Measurements from ENCODE around the gene RALB. TPM values are rescaled to one million over a fixed set of nuclear protein-coding genes. Genes with fewer than 3 reads are reported as not detected.

RALB gene
- total and polyA plus RNA-seq, 2 of the 4 experiments (the other 2 are of a cell fraction), result 53.6 to 54.7 TPM

DNA sequence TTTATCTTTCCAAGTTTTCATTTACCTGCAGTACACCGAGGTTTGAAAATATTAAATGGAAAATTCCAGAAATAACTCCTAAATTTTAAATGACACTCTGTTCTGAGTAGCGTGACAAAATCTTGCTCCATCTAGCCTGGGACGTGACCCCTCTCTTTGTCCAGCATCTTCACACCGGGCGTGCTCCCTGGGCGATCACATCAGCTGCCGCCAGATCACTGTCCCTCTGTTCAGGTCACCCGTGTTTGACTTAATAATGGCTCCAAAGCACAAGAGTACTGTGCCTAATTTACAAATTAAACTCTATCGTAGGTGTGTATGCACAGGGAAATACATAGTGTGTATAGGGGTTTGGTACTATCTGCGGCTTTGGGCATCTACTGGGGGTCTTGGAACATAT lies 23.3 kb upstream of the RALB start:
- no peak overlapping the region for H3K4me2 ChIP-seq (ENCODE audit: low read depth, low read length)
- H2BK20ac ChIP-seq (ENCODE audit: low read depth, low read length), result no peak overlapping the region
- no peak overlapping the region for H4K5ac ChIP-seq (ENCODE audit: low read depth, low read length)
- H3K9me3 ChIP-seq (ENCODE audit: control insufficient read depth, insufficient read depth, low read length), result no peaks in the 10 kb centered on the region
- no peaks in the 10 kb centered on the region for H3K9me1 ChIP-seq (ENCODE audit: insufficient read depth, low read length)
- H2AK9ac ChIP-seq (replicated peaks; ENCODE audit: low read depth, low read length, poor library complexity), result no peak overlapping the region
- TF ChIP-seq RAD21 (IDR thresholded peaks at IDR 0.05; ENCODE audit: low read length) (no peak), CEBPB (IDR thresholded peaks at IDR 0.05; ENCODE audit: low read depth, low read length) (no peak), MAFK (IDR thresholded peaks at IDR 0.05; ENCODE audit: low read depth, low read length) (no peak), ELK1 (IDR thresholded peaks at IDR 0.05; ENCODE audit: borderline replicate concordance, low read depth, low read length) (no peak), MAZ (IDR thresholded peaks at IDR 0.05; ENCODE audit: borderline replicate concordance, low read depth, low read length) (no peak), MXI1 (IDR thresholded peaks at IDR 0.05; ENCODE audit: borderline replicate concordance, low read depth, low read length) (no peak), RCOR1 (IDR thresholded peaks at IDR 0.05; ENCODE audit: insufficient replicate concordance, low read length) (no peak)
- TF ChIP-seq, protein P1, sequence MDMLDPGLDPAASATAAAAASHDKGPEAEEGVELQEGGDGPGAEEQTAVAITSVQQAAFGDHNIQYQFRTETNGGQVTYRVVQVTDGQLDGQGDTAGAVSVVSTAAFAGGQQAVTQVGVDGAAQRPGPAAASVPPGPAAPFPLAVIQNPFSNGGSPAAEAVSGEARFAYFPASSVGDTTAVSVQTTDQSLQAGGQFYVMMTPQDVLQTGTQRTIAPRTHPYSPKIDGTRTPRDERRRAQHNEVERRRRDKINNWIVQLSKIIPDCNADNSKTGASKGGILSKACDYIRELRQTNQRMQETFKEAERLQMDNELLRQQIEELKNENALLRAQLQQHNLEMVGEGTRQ (IDR thresholded peaks at IDR 0.05; ENCODE audit: low read depth, low read length), result no peak
- H2AFZ ChIP-seq (replicated peaks; ENCODE audit: low read length, poor library complexity), result no peak overlapping the region
- no peak overlapping the region for H2BK15ac ChIP-seq (ENCODE audit: low read depth, low read length)
- in situ Hi-C loops (cut with MboI; ENCODE audit: low sequenced_read_pairs) (loop anchor here (25.0 kb wide), 1 partner anchor 992 kb away; no protein-coding TSS in a partner anchor), dilution Hi-C loops (cut with HindIII; ENCODE audit: low sequenced_read_pairs, unreplicated experiment) (no loop called here), intact Hi-C loops (cut with micrococcal nuclease) (no loop called here)
- H3K4me3 ChIP-seq (ENCODE audit: insufficient read depth, low read depth, low read length), result no peak overlapping the region
- no peak overlapping the region for H2BK120ac ChIP-seq (ENCODE audit: low read depth, low read length)
- no peak overlapping the region for H3K27ac ChIP-seq (ENCODE audit: insufficient read depth, low read length)
- CTCF ChIA-PET, result no interaction called here
- no peak overlapping the region for H3K9ac ChIP-seq (ENCODE audit: low read depth, low read length)
- H3K23ac ChIP-seq (ENCODE audit: low read depth, low read length), result no peak overlapping the region
- H3K18ac ChIP-seq (ENCODE audit: low read depth, low read length), result no peak overlapping the region
- H4K91ac ChIP-seq (ENCODE audit: insufficient read depth, low read depth, low read length), result no peak overlapping the region
- no TSS peak for BruUV-seq (replicated peaks)
- POLR2A ChIA-PET (ENCODE audit: unreplicated experiment), result no interaction called here
- no peak overlapping the region for H4K8ac ChIP-seq (ENCODE audit: low read depth in 2 of 2, low read length in 2 of 2)
- H3K79me1 ChIP-seq (ENCODE audit: low read depth in 1 of 2, low read length in 2 of 2), result no peaks in the 10 kb centered on the region
- H3K27me3 ChIP-seq (ENCODE audit: control insufficient read depth, insufficient read depth, low read length), result peaks cover 4% of the 10 kb centered on the region; the same call in 1 of the 2 replicates
- no CpG with 5 or more reads among the region's 10 CpGs for WGBS, 2 experiments (ENCODE audit: extremely low coverage in 2 of 2, insufficient read length in 1 of 2)
- no peak overlapping the region for H3K14ac ChIP-seq (replicated peaks; ENCODE audit: low read depth, low read length)
- H3K4me1 ChIP-seq (ENCODE audit: control insufficient read depth, insufficient read depth, low read length), result peaks cover 2% of the 10 kb centered on the region; the same call in 1 of the 2 replicates
- H4K20me1 ChIP-seq (ENCODE audit: insufficient read depth, low read length), result no peaks in the 10 kb centered on the region; the same call in 1 of the 2 replicates
- H3K36me3 ChIP-seq (ENCODE audit: control insufficient read depth, insufficient read depth, low read length), result no peaks in the 10 kb centered on the region
- no peak overlapping the region for H2AK5ac ChIP-seq (ENCODE audit: low read depth, low read length)
- ATAC-seq (ENCODE audit: low read depth) (no peak), DNase-seq (no peak)
- H3K4ac ChIP-seq (ENCODE audit: low read depth, low read length), result no peak overlapping the region
- no peak overlapping the region for H3K56ac ChIP-seq (ENCODE audit: extremely low read depth, insufficient read depth, low read length)
- no peak overlapping the region for H2BK5ac ChIP-seq (ENCODE audit: low read depth, low read length, poor library complexity, severe bottlenecking)
